HepG2 (cell line): Measurements from ENCODE around the gene NUBPL. TPM values are rescaled to one million over a fixed set of nuclear protein-coding genes. Genes with fewer than 3 reads are reported as not detected.

Experiments used
- KDM5B ChIP-seq: sonication (generic); formaldehyde crosslinking; IDR thresholded peaks from 2 replicates; pipeline ENCODE4 v1.4.0; 2020; ENCODE audit warnings: missing genetic modification reagents, mild to moderate bottlenecking, borderline replicate concordance
- MAZ ChIP-seq, 2 experiments: sonication (generic) in 1 of 2; formaldehyde crosslinking in 1 of 2; IDR thresholded peaks; 2 replicates each; pipeline versions ENCODE4 v1.5.0 to v1.6.1; 2012 to 2020; ENCODE audit warnings: low read depth in 2 of 2, mild to moderate bottlenecking in 2 of 2, borderline replicate concordance in 1 of 2, improper control_type of control experiment in 1 of 2, low read length in 1 of 2, missing genetic modification reagents in 1 of 2, moderate library complexity in 1 of 2
- MBNL3 ChIP-seq: fragments of 250-450 bp; sonication (Bioruptor Pico); conservative IDR thresholded peaks from 2 replicates; pipeline ENCODE4 v1.8.0; 2022; ENCODE audit warnings: mild to moderate bottlenecking, inconsistent platforms
- NAIF1 ChIP-seq: sonication (generic); formaldehyde crosslinking; IDR thresholded peaks from 2 replicates; pipeline ENCODE4 v1.5.0; 2020; ENCODE audit warnings: mild to moderate bottlenecking, missing genetic modification reagents, borderline replicate concordance
- RFXAP ChIP-seq: sonication (generic); formaldehyde crosslinking; IDR thresholded peaks from 2 replicates; pipeline ENCODE4 v1.4.0; 2020; ENCODE audit warnings: missing genetic modification reagents, borderline replicate concordance
- SKI ChIP-seq: fragments of 450-650 bp; IDR thresholded peaks from one replicate; pipeline ENCODE4 v1.6.1; 2018; ENCODE audit warnings: mild to moderate bottlenecking; ENCODE audit not compliant: partially characterized antibody
- ZFAT ChIP-seq: sonication (generic); formaldehyde crosslinking; conservative IDR thresholded peaks from 2 replicates; pipeline ENCODE4 v1.8.1; 2023; ENCODE audit warnings: missing genetic modification reagents, inconsistent platforms
- ZFP36 ChIP-seq: fragments of 150-350 bp; IDR thresholded peaks from 2 replicates; pipeline ENCODE4 v1.6.1; 2018; ENCODE audit warnings: borderline replicate concordance, low read length, low read depth; ENCODE audit not compliant: partially characterized antibody
- ZNF225 ChIP-seq: sonication (generic); formaldehyde crosslinking; IDR thresholded peaks from 2 replicates; pipeline ENCODE4 v1.4.0; 2020; ENCODE audit warnings: mild to moderate bottlenecking, missing genetic modification reagents
- polyA plus RNA-seq, 8 experiments: library from polyadenylated mRNA; depleted of rRNA in 3 of 8; stranded (reverse) in 7 of 8; unstranded in 1 of 8; fragments of >200 nt; fragmentation: Illumina TruSeq in 4 of 8; extraction: Trizol in 4 of 8; gene quantifications; 2 replicates each; pipeline versions ENCODE4 v1.2.1 to v1.2.3, GENCODE V29; 2011 to 2016; ENCODE audit warnings: low read depth in 4 of 8, missing spikeins in 1 of 8, mixed read lengths in 1 of 8; ENCODE audit not compliant: insufficient read depth in 1 of 8
- total RNA-seq, 5 experiments: library from RNA; depleted of rRNA; stranded (reverse); fragments of >200 nt; fragmentation: Illumina TruSeq; extraction: Trizol; gene quantifications; 2 replicates each; pipeline ENCODE4 v1.2.3, GENCODE V29; 2016; ENCODE audit warnings: low read depth in 1 of 5
- TF ChIP-seq, protein P1 (sequence below): IDR thresholded peaks from 2 replicates; pipeline ENCODE4 v1.6.1; 2016; ENCODE audit warnings: missing compliant biosample characterization, missing genetic modification reagents, borderline replicate concordance
- TF ChIP-seq, protein P2 (sequence below): sonication (generic); formaldehyde crosslinking; IDR thresholded peaks from 2 replicates; pipeline ENCODE4 v1.5.0; 2020; ENCODE audit warnings: mild to moderate bottlenecking, low read depth, missing genetic modification reagents, borderline replicate concordance
- TF ChIP-seq, protein P3 (sequence below): sonication (generic); formaldehyde crosslinking; conservative IDR thresholded peaks from 2 replicates; pipeline ENCODE4 v1.8.0; 2022; ENCODE audit warnings: missing genetic modification reagents
- TF ChIP-seq, protein P4 (sequence below): sonication (generic); formaldehyde crosslinking; IDR thresholded peaks from 2 replicates; pipeline ENCODE4 v1.4.0; 2020; ENCODE audit warnings: mild to moderate bottlenecking, low read depth, missing genetic modification reagents
- TF ChIP-seq, protein P5 (sequence below): sonication (generic); formaldehyde crosslinking; IDR thresholded peaks from 2 replicates; pipeline ENCODE4 v1.5.0; 2020; ENCODE audit warnings: mild to moderate bottlenecking, missing genetic modification reagents
- TF ChIP-seq, protein P6 (sequence below): sonication (generic); formaldehyde crosslinking; IDR thresholded peaks from 2 replicates; pipeline ENCODE4 v1.4.0; 2020; ENCODE audit warnings: missing genetic modification reagents
- TF ChIP-seq, protein P7 (sequence below): sonication (generic); formaldehyde crosslinking; IDR thresholded peaks from 2 replicates; pipeline ENCODE4 v1.8.0; 2022; ENCODE audit warnings: mild to moderate bottlenecking, missing genetic modification reagents; ENCODE audit not compliant: insufficient replicate concordance
- TF ChIP-seq, protein P8 (sequence below): sonication (generic); formaldehyde crosslinking; IDR thresholded peaks from 2 replicates; pipeline ENCODE4 v1.8.0; 2023; ENCODE audit warnings: mild to moderate bottlenecking, missing genetic modification reagents

Gene NUBPL
- total and polyA plus RNA-seq, 2 of the 13 experiments (the other 11 are each of a cell fraction or from before 2014, with no cell fraction given): 21.3 to 44.1 TPM

DNA sequence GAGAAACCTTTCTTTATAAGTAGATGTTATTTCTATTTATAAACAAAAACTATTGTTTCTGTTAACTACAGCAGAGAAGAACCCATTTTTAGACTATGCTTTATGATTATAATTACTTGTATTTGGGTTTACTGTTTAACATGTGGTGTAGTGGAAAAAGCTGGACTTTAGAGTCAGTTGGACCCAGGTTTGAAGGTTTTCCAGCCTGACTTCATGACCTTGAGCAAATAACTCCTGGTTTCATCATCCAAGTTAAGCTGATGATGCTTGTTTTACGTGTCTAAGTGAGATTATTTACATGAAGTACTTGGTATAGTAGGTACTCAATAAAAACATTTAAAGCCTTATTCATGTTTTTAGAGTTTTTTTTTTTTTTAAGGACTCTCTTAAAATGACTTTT lies 294.1 kb downstream of the NUBPL start (continued):
- TF ChIP-seq MBNL3 (CRISPR knock-in tag): no peak
- TF ChIP-seq ZFP36: no peak
- TF ChIP-seq, protein P1, sequence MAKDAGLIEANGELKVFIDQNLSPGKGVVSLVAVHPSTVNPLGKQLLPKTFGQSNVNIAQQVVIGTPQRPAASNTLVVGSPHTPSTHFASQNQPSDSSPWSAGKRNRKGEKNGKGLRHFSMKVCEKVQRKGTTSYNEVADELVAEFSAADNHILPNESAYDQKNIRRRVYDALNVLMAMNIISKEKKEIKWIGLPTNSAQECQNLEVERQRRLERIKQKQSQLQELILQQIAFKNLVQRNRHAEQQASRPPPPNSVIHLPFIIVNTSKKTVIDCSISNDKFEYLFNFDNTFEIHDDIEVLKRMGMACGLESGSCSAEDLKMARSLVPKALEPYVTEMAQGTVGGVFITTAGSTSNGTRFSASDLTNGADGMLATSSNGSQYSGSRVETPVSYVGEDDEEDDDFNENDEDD (CRISPR knock-in tag): no peak
- no peak for TF ChIP-seq SKI
- TF ChIP-seq, protein P2, sequence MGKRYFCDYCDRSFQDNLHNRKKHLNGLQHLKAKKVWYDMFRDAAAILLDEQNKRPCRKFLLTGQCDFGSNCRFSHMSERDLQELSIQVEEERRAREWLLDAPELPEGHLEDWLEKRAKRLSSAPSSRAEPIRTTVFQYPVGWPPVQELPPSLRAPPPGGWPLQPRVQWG (CRISPR knock-in tag): no peak
- no peak for TF ChIP-seq RFXAP
- TF ChIP-seq, protein P3, sequence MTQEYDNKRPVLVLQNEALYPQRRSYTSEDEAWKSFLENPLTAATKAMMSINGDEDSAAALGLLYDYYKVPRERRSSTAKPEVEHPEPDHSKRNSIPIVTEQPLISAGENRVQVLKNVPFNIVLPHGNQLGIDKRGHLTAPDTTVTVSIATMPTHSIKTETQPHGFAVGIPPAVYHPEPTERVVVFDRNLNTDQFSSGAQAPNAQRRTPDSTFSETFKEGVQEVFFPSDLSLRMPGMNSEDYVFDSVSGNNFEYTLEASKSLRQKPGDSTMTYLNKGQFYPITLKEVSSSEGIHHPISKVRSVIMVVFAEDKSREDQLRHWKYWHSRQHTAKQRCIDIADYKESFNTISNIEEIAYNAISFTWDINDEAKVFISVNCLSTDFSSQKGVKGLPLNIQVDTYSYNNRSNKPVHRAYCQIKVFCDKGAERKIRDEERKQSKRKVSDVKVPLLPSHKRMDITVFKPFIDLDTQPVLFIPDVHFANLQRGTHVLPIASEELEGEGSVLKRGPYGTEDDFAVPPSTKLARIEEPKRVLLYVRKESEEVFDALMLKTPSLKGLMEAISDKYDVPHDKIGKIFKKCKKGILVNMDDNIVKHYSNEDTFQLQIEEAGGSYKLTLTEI: no peak
- TF ChIP-seq, protein P4, sequence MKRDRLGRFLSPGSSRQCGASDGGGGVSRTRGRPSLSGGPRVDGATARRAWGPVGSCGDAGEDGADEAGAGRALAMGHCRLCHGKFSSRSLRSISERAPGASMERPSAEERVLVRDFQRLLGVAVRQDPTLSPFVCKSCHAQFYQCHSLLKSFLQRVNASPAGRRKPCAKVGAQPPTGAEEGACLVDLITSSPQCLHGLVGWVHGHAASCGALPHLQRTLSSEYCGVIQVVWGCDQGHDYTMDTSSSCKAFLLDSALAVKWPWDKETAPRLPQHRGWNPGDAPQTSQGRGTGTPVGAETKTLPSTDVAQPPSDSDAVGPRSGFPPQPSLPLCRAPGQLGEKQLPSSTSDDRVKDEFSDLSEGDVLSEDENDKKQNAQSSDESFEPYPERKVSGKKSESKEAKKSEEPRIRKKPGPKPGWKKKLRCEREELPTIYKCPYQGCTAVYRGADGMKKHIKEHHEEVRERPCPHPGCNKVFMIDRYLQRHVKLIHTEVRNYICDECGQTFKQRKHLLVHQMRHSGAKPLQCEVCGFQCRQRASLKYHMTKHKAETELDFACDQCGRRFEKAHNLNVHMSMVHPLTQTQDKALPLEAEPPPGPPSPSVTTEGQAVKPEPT (CRISPR knock-in tag): no peak
- TF ChIP-seq, protein P5, sequence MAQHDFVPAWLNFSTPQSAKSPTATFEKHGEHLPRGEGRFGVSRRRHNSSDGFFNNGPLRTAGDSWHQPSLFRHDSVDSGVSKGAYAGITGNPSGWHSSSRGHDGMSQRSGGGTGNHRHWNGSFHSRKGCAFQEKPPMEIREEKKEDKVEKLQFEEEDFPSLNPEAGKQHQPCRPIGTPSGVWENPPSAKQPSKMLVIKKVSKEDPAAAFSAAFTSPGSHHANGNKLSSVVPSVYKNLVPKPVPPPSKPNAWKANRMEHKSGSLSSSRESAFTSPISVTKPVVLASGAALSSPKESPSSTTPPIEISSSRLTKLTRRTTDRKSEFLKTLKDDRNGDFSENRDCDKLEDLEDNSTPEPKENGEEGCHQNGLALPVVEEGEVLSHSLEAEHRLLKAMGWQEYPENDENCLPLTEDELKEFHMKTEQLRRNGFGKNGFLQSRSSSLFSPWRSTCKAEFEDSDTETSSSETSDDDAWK (CRISPR knock-in tag): no peak
- no peak for TF ChIP-seq MAZ (IDR thresholded peaks at IDR 0.05; ENCODE audit: borderline replicate concordance, low read depth, low read length)
- no peak for TF ChIP-seq MAZ (CRISPR knock-in tag; IDR thresholded peaks at IDR 0.05; ENCODE audit: low read depth)
- TF ChIP-seq KDM5B (CRISPR knock-in tag): no peak
- TF ChIP-seq ZFAT (CRISPR knock-in tag): no peak
- TF ChIP-seq, protein P6, sequence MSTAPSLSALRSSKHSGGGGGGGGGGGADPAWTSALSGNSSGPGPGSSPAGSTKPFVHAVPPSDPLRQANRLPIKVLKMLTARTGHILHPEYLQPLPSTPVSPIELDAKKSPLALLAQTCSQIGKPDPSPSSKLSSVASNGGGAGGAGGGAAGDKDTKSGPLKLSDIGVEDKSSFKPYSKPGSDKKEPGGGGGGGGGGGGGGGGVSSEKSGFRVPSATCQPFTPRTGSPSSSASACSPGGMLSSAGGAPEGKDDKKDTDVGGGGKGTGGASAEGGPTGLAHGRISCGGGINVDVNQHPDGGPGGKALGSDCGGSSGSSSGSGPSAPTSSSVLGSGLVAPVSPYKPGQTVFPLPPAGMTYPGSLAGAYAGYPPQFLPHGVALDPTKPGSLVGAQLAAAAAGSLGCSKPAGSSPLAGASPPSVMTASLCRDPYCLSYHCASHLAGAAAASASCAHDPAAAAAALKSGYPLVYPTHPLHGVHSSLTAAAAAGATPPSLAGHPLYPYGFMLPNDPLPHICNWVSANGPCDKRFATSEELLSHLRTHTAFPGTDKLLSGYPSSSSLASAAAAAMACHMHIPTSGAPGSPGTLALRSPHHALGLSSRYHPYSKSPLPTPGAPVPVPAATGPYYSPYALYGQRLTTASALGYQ (CRISPR knock-in tag): no peak; the same call in 1 of the 2 replicates
- TF ChIP-seq ZNF225 (CRISPR knock-in tag): no peak
- TF ChIP-seq, protein P7, sequence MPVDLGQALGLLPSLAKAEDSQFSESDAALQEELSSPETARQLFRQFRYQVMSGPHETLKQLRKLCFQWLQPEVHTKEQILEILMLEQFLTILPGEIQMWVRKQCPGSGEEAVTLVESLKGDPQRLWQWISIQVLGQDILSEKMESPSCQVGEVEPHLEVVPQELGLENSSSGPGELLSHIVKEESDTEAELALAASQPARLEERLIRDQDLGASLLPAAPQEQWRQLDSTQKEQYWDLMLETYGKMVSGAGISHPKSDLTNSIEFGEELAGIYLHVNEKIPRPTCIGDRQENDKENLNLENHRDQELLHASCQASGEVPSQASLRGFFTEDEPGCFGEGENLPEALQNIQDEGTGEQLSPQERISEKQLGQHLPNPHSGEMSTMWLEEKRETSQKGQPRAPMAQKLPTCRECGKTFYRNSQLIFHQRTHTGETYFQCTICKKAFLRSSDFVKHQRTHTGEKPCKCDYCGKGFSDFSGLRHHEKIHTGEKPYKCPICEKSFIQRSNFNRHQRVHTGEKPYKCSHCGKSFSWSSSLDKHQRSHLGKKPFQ (CRISPR knock-in tag): no peak
- no peak for TF ChIP-seq NAIF1 (CRISPR knock-in tag)
- TF ChIP-seq, protein P8, sequence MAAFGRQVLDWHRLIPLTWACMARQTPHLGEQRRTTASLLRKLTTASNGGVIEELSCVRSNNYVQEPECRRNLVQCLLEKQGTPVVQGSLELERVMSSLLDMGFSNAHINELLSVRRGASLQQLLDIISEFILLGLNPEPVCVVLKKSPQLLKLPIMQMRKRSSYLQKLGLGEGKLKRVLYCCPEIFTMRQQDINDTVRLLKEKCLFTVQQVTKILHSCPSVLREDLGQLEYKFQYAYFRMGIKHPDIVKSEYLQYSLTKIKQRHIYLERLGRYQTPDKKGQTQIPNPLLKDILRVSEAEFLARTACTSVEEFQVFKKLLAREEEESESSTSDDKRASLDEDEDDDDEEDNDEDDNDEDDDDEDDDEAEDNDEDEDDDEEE: no peak
